ENCODE data around the gene LMBRD1. TPM values are rescaled to one million over a fixed set of nuclear protein-coding genes. Genes with fewer than 3 reads are reported as not detected.

LMBRD1 gene
- polyA plus RNA-seq, 1 donor (not counting 4 experiments of a cell fraction or from before 2014, with no cell fraction given) = 30.1 TPM

DNA sequence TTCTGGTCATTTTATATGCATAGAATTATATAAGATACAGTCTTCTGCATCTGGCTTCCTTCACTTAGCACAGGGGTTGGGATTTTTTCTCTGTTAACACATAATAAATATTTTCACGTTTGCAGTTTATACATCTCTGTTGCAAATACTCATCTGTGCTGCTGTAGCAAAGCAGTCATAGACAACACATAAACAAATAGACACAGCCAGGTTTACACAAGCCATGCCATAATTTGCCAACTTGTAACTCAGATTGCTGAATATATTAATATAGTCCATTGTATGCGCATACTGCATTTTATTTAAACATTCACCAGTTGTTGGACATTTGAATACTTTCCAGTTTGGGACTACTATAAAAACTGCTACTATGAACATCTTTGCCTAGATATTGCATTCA, 35.0 kb downstream of the LMBRD1 start:
- no peak overlapping the region for H3K4me2 ChIP-seq (ENCODE audit: control insufficient read depth, extremely low read depth, insufficient read depth, low read depth, low read length)
- no peaks in the 10 kb centered on the region for H3K4me1 ChIP-seq (ENCODE audit: control insufficient read depth, extremely low read depth, insufficient read depth, low read length)
- H4K20me1 ChIP-seq (ENCODE audit: control insufficient read depth, extremely low read depth, insufficient read depth, low read length) = no peaks in the 10 kb centered on the region
- DNase-seq (ENCODE audit: low read depth, low spot score) (no peak), FAIRE-seq (no peak)
- H3K36me3 ChIP-seq (ENCODE audit: control insufficient read depth in 2 of 2, extremely low read depth in 1 of 2, insufficient read depth in 2 of 2, low read length in 2 of 2) = peaks cover 0 to 2% of the 10 kb centered on the region in 2 experiments
- H3K27me3 ChIP-seq (ENCODE audit: control insufficient read depth, extremely low read depth, insufficient read depth, low read length) = no peaks in the 10 kb centered on the region
- H2AFZ ChIP-seq (ENCODE audit: control insufficient read depth, low read length) = no peak overlapping the region
- TF ChIP-seq, protein P1, sequence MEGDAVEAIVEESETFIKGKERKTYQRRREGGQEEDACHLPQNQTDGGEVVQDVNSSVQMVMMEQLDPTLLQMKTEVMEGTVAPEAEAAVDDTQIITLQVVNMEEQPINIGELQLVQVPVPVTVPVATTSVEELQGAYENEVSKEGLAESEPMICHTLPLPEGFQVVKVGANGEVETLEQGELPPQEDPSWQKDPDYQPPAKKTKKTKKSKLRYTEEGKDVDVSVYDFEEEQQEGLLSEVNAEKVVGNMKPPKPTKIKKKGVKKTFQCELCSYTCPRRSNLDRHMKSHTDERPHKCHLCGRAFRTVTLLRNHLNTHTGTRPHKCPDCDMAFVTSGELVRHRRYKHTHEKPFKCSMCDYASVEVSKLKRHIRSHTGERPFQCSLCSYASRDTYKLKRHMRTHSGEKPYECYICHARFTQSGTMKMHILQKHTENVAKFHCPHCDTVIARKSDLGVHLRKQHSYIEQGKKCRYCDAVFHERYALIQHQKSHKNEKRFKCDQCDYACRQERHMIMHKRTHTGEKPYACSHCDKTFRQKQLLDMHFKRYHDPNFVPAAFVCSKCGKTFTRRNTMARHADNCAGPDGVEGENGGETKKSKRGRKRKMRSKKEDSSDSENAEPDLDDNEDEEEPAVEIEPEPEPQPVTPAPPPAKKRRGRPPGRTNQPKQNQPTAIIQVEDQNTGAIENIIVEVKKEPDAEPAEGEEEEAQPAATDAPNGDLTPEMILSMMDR (optimal IDR thresholded peaks at IDR 0.05 in 1 of 3, IDR thresholded peaks at IDR 0.05 in 1 of 3, conservative IDR thresholded peaks at IDR 0.05 in 1 of 3; ENCODE audit: extremely low read depth in 1 of 3, insufficient read depth in 2 of 3, low read length in 3 of 3) = no peak
- TF ChIP-seq EZH2 (IDR thresholded peaks at IDR 0.05; ENCODE audit: low read length) = no peak
- H3K79me2 ChIP-seq (ENCODE audit: control insufficient read depth, insufficient read depth, low read length) = no peaks in the 10 kb centered on the region
- dilution Hi-C loops (cut with MboI; ENCODE audit: extremely low pct_ligation_motif_present, low sequenced_read_pairs) = no loop called here
- H3K9me3 ChIP-seq (ENCODE audit: control insufficient read depth, low read depth, low read length) = no peaks in the 10 kb centered on the region
- H3K4me3 ChIP-seq (ENCODE audit: control insufficient read depth in 2 of 3, extremely low read depth in 1 of 3, insufficient read depth in 2 of 3, low read depth in 1 of 3, low read length in 3 of 3) = no peak overlapping the region
- no peak overlapping the region for H3K9ac ChIP-seq (ENCODE audit: control insufficient read depth, extremely low read depth, insufficient read depth, low read length)
- no peaks in the 10 kb centered on the region for H3K9me1 ChIP-seq (ENCODE audit: control insufficient read depth, extremely low read depth, insufficient read depth, low read length)
- H3K27ac ChIP-seq (ENCODE audit: control insufficient read depth, insufficient read depth, low read length) = no peak overlapping the region

DNA sequence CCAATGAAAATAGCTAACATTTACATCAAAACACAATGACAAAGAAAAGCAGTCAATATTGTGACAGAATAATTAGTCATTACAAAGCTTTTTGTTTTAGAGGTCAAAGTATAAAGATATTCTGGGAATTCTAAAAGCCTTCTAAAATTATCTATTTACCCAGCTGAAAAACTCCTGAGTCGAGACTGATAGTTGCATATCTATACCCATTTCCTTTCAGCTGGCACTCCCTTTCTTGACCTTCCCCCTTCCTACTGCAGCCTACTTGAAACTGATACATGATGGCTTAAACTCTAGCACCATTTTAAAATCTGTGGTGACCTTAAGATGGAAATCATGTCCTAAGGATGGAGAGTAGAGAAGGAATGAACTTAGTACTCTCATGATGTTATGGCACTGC, 38.6 kb downstream of the LMBRD1 start:
- Histone ChIP-seq H4K20me1 (ENCODE audit: control insufficient read depth, extremely low read depth, insufficient read depth, low read length) (no peaks in the 10 kb centered on the region), H3K79me2 (ENCODE audit: control insufficient read depth, insufficient read depth, low read length) (no peaks in the 10 kb centered on the region), H3K36me3 (ENCODE audit: control insufficient read depth in 2 of 2, extremely low read depth in 1 of 2, insufficient read depth in 2 of 2, low read length in 2 of 2) (no peaks in the 10 kb centered on the region), H3K4me3 (ENCODE audit: control insufficient read depth in 2 of 3, extremely low read depth in 1 of 3, insufficient read depth in 2 of 3, low read depth in 1 of 3, low read length in 3 of 3) (no peak overlapping the region), H3K4me2 (ENCODE audit: control insufficient read depth, extremely low read depth, insufficient read depth, low read depth, low read length) (no peak overlapping the region), H3K4me1 (ENCODE audit: control insufficient read depth, extremely low read depth, insufficient read depth, low read length) (no peaks in the 10 kb centered on the region), H3K9me1 (ENCODE audit: control insufficient read depth, extremely low read depth, insufficient read depth, low read length) (no peaks in the 10 kb centered on the region), H3K27ac (ENCODE audit: control insufficient read depth, insufficient read depth, low read length) (no peak overlapping the region), H3K9me3 (ENCODE audit: control insufficient read depth, low read depth, low read length) (no peaks in the 10 kb centered on the region), H2AFZ (ENCODE audit: control insufficient read depth, low read length) (no peak overlapping the region), H3K27me3 (ENCODE audit: control insufficient read depth, extremely low read depth, insufficient read depth, low read length) (no peaks in the 10 kb centered on the region), H3K9ac (ENCODE audit: control insufficient read depth, extremely low read depth, insufficient read depth, low read length) (no peak overlapping the region)
- dilution Hi-C loops (cut with MboI; ENCODE audit: extremely low pct_ligation_motif_present, low sequenced_read_pairs) = no loop called here
- TF ChIP-seq, protein P1 (optimal IDR thresholded peaks at IDR 0.05 in 1 of 3, IDR thresholded peaks at IDR 0.05 in 1 of 3, conservative IDR thresholded peaks at IDR 0.05 in 1 of 3; ENCODE audit: extremely low read depth in 1 of 3, insufficient read depth in 2 of 3, low read length in 3 of 3) = no peak
- no peak for TF ChIP-seq EZH2 (IDR thresholded peaks at IDR 0.05; ENCODE audit: low read length)
- DNase-seq (ENCODE audit: low read depth, low spot score) (no peak), FAIRE-seq (no peak)
